K562 (cell line): Measurements from ENCODE around the gene CEBPE.

Experiments used
- CEBPB ChIP-seq: fragments of 450-650 bp; IDR thresholded peaks from 2 replicates; pipeline ENCODE4 v1.6.1; 2016; ENCODE audit warnings: missing genetic modification characterization, missing compliant biosample characterization
- NR1H2 ChIP-seq: sonication (generic); formaldehyde crosslinking; IDR thresholded peaks from 2 replicates; pipeline ENCODE4 v1.4.0; 2020; ENCODE audit warnings: mild to moderate bottlenecking, missing genetic modification reagents
- ZNF282 ChIP-seq: sonication (generic); formaldehyde crosslinking; IDR thresholded peaks from 2 replicates; pipeline ENCODE4 v1.8.1; 2023; ENCODE audit warnings: missing genetic modification reagents
- TF ChIP-seq, protein P1 (sequence below): fragments of 250-450 bp; sonication (Bioruptor Pico); IDR thresholded peaks from 2 replicates; pipeline ENCODE4 v1.5.0; 2021; ENCODE audit warnings: mild to moderate bottlenecking, moderate library complexity
- TF ChIP-seq, protein P2 (sequence below), 2 experiments: fragments of 450-650 bp in 1 of 2; sonication (generic) in 1 of 2; formaldehyde crosslinking in 1 of 2; IDR thresholded peaks; 2 replicates each; pipeline versions ENCODE4 v1.7.1 to v1.9.0; 2016 to 2022; ENCODE audit warnings: inconsistent platforms in 1 of 2, mild to moderate bottlenecking in 1 of 2, missing genetic modification reagents in 1 of 2
- TF ChIP-seq, protein P3 (sequence below), 2 experiments: fragments of 450-650 bp; conservative IDR thresholded peaks; 2 replicates each; pipeline ENCODE4 v1.6.1; 2017; ENCODE audit warnings: mild to moderate bottlenecking in 2 of 2, moderate library complexity in 2 of 2
- TF ChIP-seq, protein P4 (sequence below): sonication (generic); formaldehyde crosslinking; IDR thresholded peaks from 2 replicates; pipeline ENCODE4 v1.8.1; 2023; ENCODE audit warnings: mild to moderate bottlenecking, missing genetic modification reagents

DNA sequence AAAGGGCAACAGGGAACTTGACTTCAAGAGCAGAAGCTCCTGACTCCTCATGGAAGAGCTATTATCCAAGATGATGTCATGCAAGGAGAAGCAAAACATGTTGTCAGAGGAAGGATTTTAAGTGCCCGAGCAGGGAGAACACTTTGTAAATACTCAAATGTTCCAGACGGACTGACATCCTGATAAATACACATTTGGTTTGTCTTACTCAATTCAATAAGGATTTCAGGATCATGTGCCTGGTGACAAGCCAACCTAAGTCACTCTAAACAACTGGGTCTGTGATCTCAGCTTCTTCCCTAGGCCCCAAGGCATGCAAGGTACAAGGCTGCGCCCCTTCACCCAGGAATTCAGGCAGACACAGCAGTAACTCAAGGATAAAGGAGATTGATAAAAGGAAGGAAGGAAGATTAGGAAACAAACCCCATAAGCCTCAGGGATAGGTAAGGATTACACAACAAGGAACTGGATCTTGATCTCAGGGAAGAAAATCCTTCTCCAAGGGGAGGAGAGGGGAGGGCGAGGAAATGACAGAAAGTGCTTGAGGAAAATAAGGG, 26.8 kb upstream of the CEBPE start:
- TF ChIP-seq, protein P1, sequence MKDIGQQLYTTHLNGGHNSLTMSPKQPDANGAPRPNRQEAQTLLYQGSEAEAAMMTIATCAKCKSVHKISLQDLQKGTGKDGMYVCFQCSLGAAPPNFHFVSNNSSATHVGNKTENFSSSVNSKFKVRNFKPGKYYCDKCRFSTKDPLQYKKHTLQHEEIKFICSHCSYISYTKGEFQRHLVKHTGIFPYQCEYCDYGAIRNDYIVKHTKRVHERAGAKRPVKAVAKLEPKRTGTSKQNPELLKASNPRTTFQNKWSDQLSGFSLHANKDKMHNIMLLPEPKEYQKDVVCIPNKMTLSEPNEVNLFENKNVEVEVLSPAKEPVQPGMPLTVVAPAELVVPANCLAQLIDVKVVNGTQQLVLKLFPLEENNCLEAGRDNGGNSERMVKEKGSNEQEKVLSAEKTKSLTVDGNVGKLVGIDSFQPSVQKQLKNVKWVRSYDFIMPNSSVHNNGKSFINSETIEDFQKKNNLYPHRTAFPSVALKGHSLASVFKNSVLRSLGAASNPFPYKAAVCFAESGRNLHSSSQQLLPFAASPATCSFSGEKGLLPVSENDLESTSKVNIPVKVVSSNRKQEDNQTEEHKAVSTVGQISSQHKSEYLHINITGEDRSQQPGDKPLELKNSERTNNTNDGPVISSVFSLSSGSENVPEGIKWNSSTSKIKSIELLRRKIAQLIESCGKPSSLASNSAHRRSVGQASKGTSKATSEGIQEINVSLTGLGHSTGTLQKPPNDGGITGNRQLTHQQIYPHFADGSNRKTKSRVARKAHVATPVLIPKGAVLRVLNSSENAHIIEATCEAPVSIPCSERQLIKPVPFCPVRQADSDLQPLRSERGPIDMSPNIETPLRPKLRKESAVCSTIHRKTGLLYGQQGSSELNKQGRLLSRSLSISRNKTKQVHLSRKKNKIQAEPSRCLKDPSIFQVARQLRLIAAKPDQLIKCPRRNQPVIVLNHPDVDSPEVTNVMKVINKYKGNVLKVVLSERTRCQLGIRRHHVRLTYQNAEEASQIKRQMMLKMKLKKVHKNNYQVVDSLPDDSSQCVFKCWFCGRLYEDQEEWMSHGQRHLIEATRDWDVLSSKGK (CRISPR knock-in tag) = no peak
- TF ChIP-seq NR1H2 (CRISPR knock-in tag) (no peak), CEBPB (tag) (no peak), ZNF282 (CRISPR knock-in tag) (no peak)
- TF ChIP-seq, protein P2, sequence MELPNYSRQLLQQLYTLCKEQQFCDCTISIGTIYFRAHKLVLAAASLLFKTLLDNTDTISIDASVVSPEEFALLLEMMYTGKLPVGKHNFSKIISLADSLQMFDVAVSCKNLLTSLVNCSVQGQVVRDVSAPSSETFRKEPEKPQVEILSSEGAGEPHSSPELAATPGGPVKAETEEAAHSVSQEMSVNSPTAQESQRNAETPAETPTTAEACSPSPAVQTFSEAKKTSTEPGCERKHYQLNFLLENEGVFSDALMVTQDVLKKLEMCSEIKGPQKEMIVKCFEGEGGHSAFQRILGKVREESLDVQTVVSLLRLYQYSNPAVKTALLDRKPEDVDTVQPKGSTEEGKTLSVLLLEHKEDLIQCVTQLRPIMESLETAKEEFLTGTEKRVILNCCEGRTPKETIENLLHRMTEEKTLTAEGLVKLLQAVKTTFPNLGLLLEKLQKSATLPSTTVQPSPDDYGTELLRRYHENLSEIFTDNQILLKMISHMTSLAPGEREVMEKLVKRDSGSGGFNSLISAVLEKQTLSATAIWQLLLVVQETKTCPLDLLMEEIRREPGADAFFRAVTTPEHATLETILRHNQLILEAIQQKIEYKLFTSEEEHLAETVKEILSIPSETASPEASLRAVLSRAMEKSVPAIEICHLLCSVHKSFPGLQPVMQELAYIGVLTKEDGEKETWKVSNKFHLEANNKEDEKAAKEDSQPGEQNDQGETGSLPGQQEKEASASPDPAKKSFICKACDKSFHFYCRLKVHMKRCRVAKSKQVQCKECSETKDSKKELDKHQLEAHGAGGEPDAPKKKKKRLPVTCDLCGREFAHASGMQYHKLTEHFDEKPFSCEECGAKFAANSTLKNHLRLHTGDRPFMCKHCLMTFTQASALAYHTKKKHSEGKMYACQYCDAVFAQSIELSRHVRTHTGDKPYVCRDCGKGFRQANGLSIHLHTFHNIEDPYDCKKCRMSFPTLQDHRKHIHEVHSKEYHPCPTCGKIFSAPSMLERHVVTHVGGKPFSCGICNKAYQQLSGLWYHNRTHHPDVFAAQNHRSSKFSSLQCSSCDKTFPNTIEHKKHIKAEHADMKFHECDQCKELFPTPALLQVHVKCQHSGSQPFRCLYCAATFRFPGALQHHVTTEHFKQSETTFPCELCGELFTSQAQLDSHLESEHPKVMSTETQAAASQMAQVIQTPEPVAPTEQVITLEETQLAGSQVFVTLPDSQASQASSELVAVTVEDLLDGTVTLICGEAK (IDR thresholded peaks at IDR 0.05) = 0 out of 2 replicates have a peak, but pooled peaks have one; percentile 16
- TF ChIP-seq, protein P2 (CRISPR knock-in tag; IDR thresholded peaks at IDR 0.05) = no peak
- TF ChIP-seq, protein P3, sequence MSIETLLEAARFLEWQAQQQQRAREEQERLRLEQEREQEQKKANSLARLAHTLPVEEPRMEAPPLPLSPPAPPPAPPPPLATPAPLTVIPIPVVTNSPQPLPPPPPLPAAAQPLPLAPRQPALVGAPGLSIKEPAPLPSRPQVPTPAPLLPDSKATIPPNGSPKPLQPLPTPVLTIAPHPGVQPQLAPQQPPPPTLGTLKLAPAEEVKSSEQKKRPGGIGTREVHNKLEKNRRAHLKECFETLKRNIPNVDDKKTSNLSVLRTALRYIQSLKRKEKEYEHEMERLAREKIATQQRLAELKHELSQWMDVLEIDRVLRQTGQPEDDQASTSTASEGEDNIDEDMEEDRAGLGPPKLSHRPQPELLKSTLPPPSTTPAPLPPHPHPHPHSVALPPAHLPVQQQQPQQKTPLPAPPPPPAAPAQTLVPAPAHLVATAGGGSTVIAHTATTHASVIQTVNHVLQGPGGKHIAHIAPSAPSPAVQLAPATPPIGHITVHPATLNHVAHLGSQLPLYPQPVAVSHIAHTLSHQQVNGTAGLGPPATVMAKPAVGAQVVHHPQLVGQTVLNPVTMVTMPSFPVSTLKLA (conservative IDR thresholded peaks at IDR 0.05) = no peak
- TF ChIP-seq, protein P4, sequence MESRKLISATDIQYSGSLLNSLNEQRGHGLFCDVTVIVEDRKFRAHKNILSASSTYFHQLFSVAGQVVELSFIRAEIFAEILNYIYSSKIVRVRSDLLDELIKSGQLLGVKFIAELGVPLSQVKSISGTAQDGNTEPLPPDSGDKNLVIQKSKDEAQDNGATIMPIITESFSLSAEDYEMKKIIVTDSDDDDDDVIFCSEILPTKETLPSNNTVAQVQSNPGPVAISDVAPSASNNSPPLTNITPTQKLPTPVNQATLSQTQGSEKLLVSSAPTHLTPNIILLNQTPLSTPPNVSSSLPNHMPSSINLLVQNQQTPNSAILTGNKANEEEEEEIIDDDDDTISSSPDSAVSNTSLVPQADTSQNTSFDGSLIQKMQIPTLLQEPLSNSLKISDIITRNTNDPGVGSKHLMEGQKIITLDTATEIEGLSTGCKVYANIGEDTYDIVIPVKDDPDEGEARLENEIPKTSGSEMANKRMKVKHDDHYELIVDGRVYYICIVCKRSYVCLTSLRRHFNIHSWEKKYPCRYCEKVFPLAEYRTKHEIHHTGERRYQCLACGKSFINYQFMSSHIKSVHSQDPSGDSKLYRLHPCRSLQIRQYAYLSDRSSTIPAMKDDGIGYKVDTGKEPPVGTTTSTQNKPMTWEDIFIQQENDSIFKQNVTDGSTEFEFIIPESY = no peak
